ENCODE measurements around the gene TMEM117.
"Not testable (repeated sequence)": the region's sequence is repeated elsewhere in the genome, so short reads cannot be mapped to it uniquely, and the experiment has no call there.

Gene TMEM117

DNA sequence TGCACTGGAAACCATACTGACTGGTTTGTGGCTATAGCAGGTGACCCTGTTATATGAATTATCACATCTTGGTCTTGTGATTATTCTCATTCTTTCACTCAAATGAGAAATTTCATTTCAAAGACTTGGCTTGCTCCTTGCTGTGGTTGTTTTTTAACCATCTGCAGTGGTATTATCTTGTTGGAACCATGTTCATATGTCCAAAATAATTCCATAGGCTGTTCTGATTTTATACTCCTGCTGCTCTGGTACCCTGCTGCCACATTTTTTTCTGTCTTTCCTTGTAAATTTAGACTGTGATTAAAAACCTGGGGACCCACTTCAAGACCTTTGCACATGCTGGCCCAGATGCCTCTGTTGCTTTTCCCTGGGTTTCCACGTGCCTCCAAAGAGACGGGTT, 190.2 kb downstream of the TMEM117 start:
- H3K27me3 ChIP-seq (ENCODE audit: low read depth, low read length), result no peaks in the 10 kb centered on the region
- no peaks in the 10 kb centered on the region for H3K36me3 ChIP-seq (ENCODE audit: control insufficient read depth in 1 of 2, insufficient read depth in 2 of 2, low read length in 2 of 2)
- H3K4me3 ChIP-seq (ENCODE audit: low read depth in 1 of 2, low read length in 2 of 2), result no peak overlapping the region
- H3K9me3 ChIP-seq (ENCODE audit: control insufficient read depth in 1 of 2, low read length in 2 of 2), result no peaks in the 10 kb centered on the region
- no peak overlapping the region for H3K27ac ChIP-seq (ENCODE audit: low read length)
- H3K4me1 ChIP-seq (ENCODE audit: control insufficient read depth in 1 of 2, insufficient read depth in 2 of 2, low read length in 2 of 2), result no peaks in the 10 kb centered on the region

GRCh38 chr12:44026926-44027325, 191.0 kb downstream of the TMEM117 start:
- not testable (repeated sequence) for H3K4me1 ChIP-seq (ENCODE audit: control insufficient read depth in 1 of 2, insufficient read depth in 2 of 2, low read length in 2 of 2); H3K27ac ChIP-seq (ENCODE audit: low read length); H3K4me3 ChIP-seq (ENCODE audit: low read depth in 1 of 2, low read length in 2 of 2); H3K36me3 ChIP-seq (ENCODE audit: control insufficient read depth in 1 of 2, insufficient read depth in 2 of 2, low read length in 2 of 2); H3K27me3 ChIP-seq (ENCODE audit: low read depth, low read length); H3K9me3 ChIP-seq (ENCODE audit: control insufficient read depth in 1 of 2, low read length in 2 of 2)

GRCh38 chr12:44029194-44029593, 193.3 kb downstream of the TMEM117 start:
- H3K27ac ChIP-seq (ENCODE audit: low read length), result no peak overlapping the region
- H3K4me1 ChIP-seq (ENCODE audit: control insufficient read depth in 1 of 2, insufficient read depth in 2 of 2, low read length in 2 of 2), result no peaks in the 10 kb centered on the region
- H3K36me3 ChIP-seq (ENCODE audit: control insufficient read depth in 1 of 2, insufficient read depth in 2 of 2, low read length in 2 of 2), result peaks cover 0 to 3% of the 10 kb centered on the region in 2 donors
- no peaks in the 10 kb centered on the region for H3K27me3 ChIP-seq (ENCODE audit: low read depth, low read length)
- peaks cover 0 to 7% of the 10 kb centered on the region in 2 donors for H3K9me3 ChIP-seq (ENCODE audit: control insufficient read depth in 1 of 2, low read length in 2 of 2)
- H3K4me3 ChIP-seq (ENCODE audit: low read depth in 1 of 2, low read length in 2 of 2), result no peak overlapping the region

DNA sequence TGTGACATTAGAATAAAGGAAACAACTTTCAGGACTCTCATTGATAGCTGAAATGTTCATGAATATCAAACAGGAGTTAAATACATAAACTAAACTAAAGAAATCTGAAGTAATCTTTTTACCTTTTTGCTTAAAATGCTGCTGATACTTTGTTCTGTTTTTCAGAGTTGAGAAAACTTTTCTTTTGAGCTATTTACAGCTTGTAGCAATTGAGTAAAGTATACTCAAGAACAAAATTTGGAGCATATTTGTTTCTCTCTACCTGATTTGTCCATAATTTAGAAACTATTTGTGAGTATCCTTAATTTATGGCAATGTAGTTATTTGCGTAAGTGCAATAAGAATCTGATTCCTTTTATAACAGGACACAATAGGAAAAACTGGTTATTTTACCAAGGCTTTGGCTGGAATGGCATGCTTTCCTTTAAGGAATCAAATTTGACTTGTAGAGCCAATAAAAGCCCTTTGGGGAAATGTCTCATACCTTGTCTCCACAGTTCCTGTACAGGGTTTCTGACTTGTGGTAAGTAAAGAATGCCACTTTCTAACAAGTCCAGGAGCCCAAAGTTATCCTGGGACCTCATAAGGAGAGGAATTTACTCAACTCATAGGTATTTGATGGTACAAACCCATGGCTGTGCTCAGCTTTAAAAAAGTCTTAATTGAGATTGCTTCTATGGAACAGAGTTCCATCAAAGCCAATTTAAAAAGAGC, 195.7 kb downstream of the TMEM117 start:
- H3K9me3 ChIP-seq (ENCODE audit: control insufficient read depth in 1 of 2, low read length in 2 of 2), result peaks cover 0 to 7% of the 10 kb centered on the region in 2 donors
- no peaks in the 10 kb centered on the region for H3K27me3 ChIP-seq (ENCODE audit: low read depth, low read length)
- H3K4me3 ChIP-seq (ENCODE audit: low read depth in 1 of 2, low read length in 2 of 2), result no peak overlapping the region
- no peaks in the 10 kb centered on the region for H3K4me1 ChIP-seq (ENCODE audit: control insufficient read depth in 1 of 2, insufficient read depth in 2 of 2, low read length in 2 of 2)
- H3K27ac ChIP-seq (ENCODE audit: low read length), result no peak overlapping the region
- H3K36me3 ChIP-seq (ENCODE audit: control insufficient read depth in 1 of 2, insufficient read depth in 2 of 2, low read length in 2 of 2), result peaks cover 0 to 3% of the 10 kb centered on the region in 2 donors

DNA sequence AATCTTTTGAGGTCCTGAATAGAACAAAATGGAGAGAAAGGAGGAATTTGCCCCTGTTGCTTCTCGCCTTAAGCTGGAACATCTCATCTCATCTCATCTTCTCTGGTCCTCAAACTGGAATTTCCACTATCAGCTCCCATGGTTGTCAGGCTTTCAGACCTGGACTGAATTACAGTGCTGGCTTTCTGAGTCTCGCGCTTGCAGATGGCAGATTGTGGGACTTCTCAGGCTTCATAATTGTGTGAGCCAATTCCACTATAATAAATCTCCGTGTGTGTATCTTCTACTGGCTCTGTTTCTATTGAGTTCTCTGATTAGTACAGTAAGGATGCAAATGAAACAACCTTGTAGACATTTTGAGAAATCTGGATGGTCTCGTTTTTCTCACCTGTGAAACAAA, 199.0 kb downstream of the TMEM117 start:
- Histone ChIP-seq H3K4me1 (ENCODE audit: control insufficient read depth in 1 of 2, insufficient read depth in 2 of 2, low read length in 2 of 2) (no peaks in the 10 kb centered on the region), H3K27me3 (ENCODE audit: low read depth, low read length) (no peaks in the 10 kb centered on the region), H3K9me3 (ENCODE audit: control insufficient read depth in 1 of 2, low read length in 2 of 2) (peaks cover 0 to 7% of the 10 kb centered on the region in 2 donors), H3K36me3 (ENCODE audit: control insufficient read depth in 1 of 2, insufficient read depth in 2 of 2, low read length in 2 of 2) (peaks cover 0 to 3% of the 10 kb centered on the region in 2 donors), H3K4me3 (ENCODE audit: low read depth in 1 of 2, low read length in 2 of 2) (no peak overlapping the region), H3K27ac (ENCODE audit: low read length) (no peak overlapping the region)

- Histone ChIP-seq H3K36me3 (ENCODE audit: control insufficient read depth in 1 of 2, insufficient read depth in 2 of 2, low read length in 2 of 2) (peaks cover 0 to 3% of the 10 kb centered on the region in 2 donors), H3K4me1 (ENCODE audit: control insufficient read depth in 1 of 2, insufficient read depth in 2 of 2, low read length in 2 of 2) (no peaks in the 10 kb centered on the region), H3K4me3 (ENCODE audit: low read depth in 1 of 2, low read length in 2 of 2) (no peak overlapping the region), H3K27ac (ENCODE audit: low read length) (no peak overlapping the region), H3K27me3 (ENCODE audit: low read depth, low read length) (no peaks in the 10 kb centered on the region), H3K9me3 (ENCODE audit: control insufficient read depth in 1 of 2, low read length in 2 of 2) (peaks cover 0 to under 1% of the 10 kb centered on the region in 2 donors)
These were observed 201.1 kb downstream of the TMEM117 start for GRCh38 chr12:44036875-44037443.

DNA sequence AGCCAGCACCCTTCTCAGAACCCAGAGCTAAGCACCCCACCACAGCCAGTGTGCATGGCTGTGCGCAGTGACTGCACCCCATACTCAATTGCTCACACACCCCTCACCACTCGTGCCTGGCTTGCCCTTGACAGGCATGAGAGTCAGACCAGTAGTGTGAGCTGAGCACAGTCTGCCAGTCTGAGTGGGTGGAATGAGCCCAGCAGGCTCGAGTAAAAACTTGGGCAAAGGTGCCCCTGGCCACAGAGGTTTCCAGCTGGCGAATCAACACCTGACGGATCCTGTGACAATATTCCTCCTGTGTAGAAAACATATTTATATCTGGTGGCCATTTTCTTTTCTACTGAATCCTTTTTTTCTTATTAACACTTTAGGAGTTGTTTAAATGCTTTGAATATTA, 202.5 kb downstream of the TMEM117 start:
- Histone ChIP-seq H3K27me3 (ENCODE audit: low read depth, low read length) (no peaks in the 10 kb centered on the region), H3K9me3 (ENCODE audit: control insufficient read depth in 1 of 2, low read length in 2 of 2) (no peaks in the 10 kb centered on the region), H3K27ac (ENCODE audit: low read length) (no peak overlapping the region), H3K36me3 (ENCODE audit: control insufficient read depth in 1 of 2, insufficient read depth in 2 of 2, low read length in 2 of 2) (no peaks in the 10 kb centered on the region), H3K4me1 (ENCODE audit: control insufficient read depth in 1 of 2, insufficient read depth in 2 of 2, low read length in 2 of 2) (no peaks in the 10 kb centered on the region), H3K4me3 (ENCODE audit: low read depth in 1 of 2, low read length in 2 of 2) (no peak overlapping the region)

DNA sequence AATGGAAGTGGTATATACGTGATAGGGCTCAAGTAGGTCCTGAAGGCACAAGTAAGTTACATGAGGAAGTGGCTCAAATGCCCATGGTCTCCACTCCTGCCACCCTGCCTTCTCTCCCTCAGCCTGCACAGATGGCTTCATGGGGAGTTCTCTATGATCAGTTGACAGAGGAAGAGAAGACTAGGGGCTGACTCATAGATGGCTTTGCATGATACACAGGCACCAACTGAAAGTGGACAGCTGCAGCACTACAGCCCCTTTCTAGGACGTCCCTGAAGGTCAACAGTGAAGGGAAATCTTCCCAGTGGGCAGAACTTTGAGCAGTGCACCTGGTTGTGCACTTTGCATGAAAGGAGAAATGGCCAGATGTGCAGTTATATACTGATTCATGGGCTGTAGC, 208.6 kb downstream of the TMEM117 start:
- H3K27ac ChIP-seq (ENCODE audit: low read length); H3K4me1 ChIP-seq (ENCODE audit: control insufficient read depth in 1 of 2, insufficient read depth in 2 of 2, low read length in 2 of 2); H3K9me3 ChIP-seq (ENCODE audit: control insufficient read depth in 1 of 2, low read length in 2 of 2); H3K27me3 ChIP-seq (ENCODE audit: low read depth, low read length); H3K36me3 ChIP-seq (ENCODE audit: control insufficient read depth in 1 of 2, insufficient read depth in 2 of 2, low read length in 2 of 2); H3K4me3 ChIP-seq (ENCODE audit: low read depth in 1 of 2, low read length in 2 of 2): not testable (repeated sequence)

- H3K27ac ChIP-seq (ENCODE audit: low read length), result no peak overlapping the region
- H3K4me3 ChIP-seq (ENCODE audit: low read depth in 1 of 2, low read length in 2 of 2), result no peak overlapping the region
- no peaks in the 10 kb centered on the region for H3K9me3 ChIP-seq (ENCODE audit: control insufficient read depth in 1 of 2, low read length in 2 of 2)
- no peaks in the 10 kb centered on the region for H3K27me3 ChIP-seq (ENCODE audit: low read depth, low read length)
- no peaks in the 10 kb centered on the region for H3K36me3 ChIP-seq (ENCODE audit: control insufficient read depth in 1 of 2, insufficient read depth in 2 of 2, low read length in 2 of 2)
- H3K4me1 ChIP-seq (ENCODE audit: control insufficient read depth in 1 of 2, insufficient read depth in 2 of 2, low read length in 2 of 2), result no peaks in the 10 kb centered on the region
These were observed 211.0 kb downstream of the TMEM117 start for GRCh38 chr12:44046732-44047417.

DNA sequence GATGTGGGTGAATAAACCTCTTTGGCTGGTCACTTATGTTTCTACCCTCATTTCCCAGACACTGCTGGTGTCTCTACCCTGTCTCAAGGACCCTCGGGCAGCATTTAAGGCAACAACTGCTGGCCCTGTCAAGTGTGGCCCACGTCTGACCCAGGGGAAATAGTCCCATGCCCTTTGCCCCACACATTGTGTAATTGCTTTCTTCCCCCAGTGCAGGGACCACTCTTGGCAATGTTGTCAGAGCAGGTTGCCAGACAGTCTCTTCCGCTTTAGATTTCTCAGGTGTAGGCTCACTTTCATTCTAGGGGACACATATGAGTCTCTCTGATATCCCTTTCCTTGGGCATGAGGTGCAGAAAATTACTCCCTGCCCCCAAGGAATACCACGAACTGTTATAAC, 216.7 kb downstream of the TMEM117 start:
- H3K9me3 ChIP-seq (ENCODE audit: control insufficient read depth in 1 of 2, low read length in 2 of 2), result no peaks in the 10 kb centered on the region
- H3K4me1 ChIP-seq (ENCODE audit: control insufficient read depth in 1 of 2, insufficient read depth in 2 of 2, low read length in 2 of 2), result no peaks in the 10 kb centered on the region
- H3K27ac ChIP-seq (ENCODE audit: low read length), result no peak overlapping the region
- no peak overlapping the region for H3K4me3 ChIP-seq (ENCODE audit: low read depth in 1 of 2, low read length in 2 of 2)
- H3K27me3 ChIP-seq (ENCODE audit: low read depth, low read length), result no peaks in the 10 kb centered on the region
- H3K36me3 ChIP-seq (ENCODE audit: control insufficient read depth in 1 of 2, insufficient read depth in 2 of 2, low read length in 2 of 2), result no peaks in the 10 kb centered on the region

- Histone ChIP-seq H3K27ac (ENCODE audit: low read length) (no peak overlapping the region), H3K4me3 (ENCODE audit: low read depth in 1 of 2, low read length in 2 of 2) (no peak overlapping the region), H3K4me1 (ENCODE audit: control insufficient read depth in 1 of 2, insufficient read depth in 2 of 2, low read length in 2 of 2) (no peaks in the 10 kb centered on the region), H3K36me3 (ENCODE audit: control insufficient read depth in 1 of 2, insufficient read depth in 2 of 2, low read length in 2 of 2) (no peaks in the 10 kb centered on the region), H3K27me3 (ENCODE audit: low read depth, low read length) (no peaks in the 10 kb centered on the region), H3K9me3 (ENCODE audit: control insufficient read depth in 1 of 2, low read length in 2 of 2) (no peaks in the 10 kb centered on the region)
These were observed 217.8 kb downstream of the TMEM117 start for GRCh38 chr12:44053549-44054127.
